Measurements from ENCODE around the gene CCNK. TPM values are rescaled to one million over a fixed set of nuclear protein-coding genes. Genes with fewer than 3 reads are reported as not detected.

Gene CCNK
- total RNA-seq, 2 experiments from 2014 or later = 86.6 to 90.4 TPM

- DNase-seq = peak; percentile 33
- Mint-ChIP-seq H3K27me3 (no peaks in the 10 kb centered on the region), H3K4me1 (ENCODE audit: low read depth) (peaks cover 61% of the 10 kb centered on the region), H3K27ac (peak overlapping the region; percentile 94), H3K4me3 (peak overlapping the region; percentile 97), H3K36me3 (no peaks in the 10 kb centered on the region), H3K9me3 (no peaks in the 10 kb centered on the region)
- CTCF ChIA-PET = interaction anchor here (3.2 kb wide), 1 partner anchor 89 kb away, joined by 10 read pairs; no protein-coding TSS in a partner anchor
- intact Hi-C loops (cut with micrococcal nuclease) = loop anchor here (1.0 to 5.0 kb wide), 6 partner anchors 45 to 1294 kb away; partner anchors contain the start of genes CCDC85C, CYP46A1 and YY1
- POLR2A ChIA-PET = interaction anchor here (0.9 to 1.6 kb wide), 4 partner anchors 9 to 489 kb away, joined by 3 to 5 read pairs (median 4); no protein-coding TSS in a partner anchor
Observed at GRCh38 chr14:99481745-99482099, 513 bp downstream of the CCNK start.

GRCh38 chr14:99484106-99484505 is 2.9 kb downstream of the CCNK start:
- ChIA-PET CTCF (no interaction called here), POLR2A (no interaction called here)
- no peak for DNase-seq
- intact Hi-C loops (cut with micrococcal nuclease) = loop anchor here (5.0 kb wide), 3 partner anchors 593 to 1297 kb away; partner anchors contain the start of gene YY1
- Mint-ChIP-seq H3K9me3 (no peaks in the 10 kb centered on the region), H3K36me3 (no peaks in the 10 kb centered on the region), H3K27me3 (no peaks in the 10 kb centered on the region), H3K27ac (no peak overlapping the region), H3K4me3 (no peak overlapping the region), H3K4me1 (ENCODE audit: low read depth) (peaks cover 57% of the 10 kb centered on the region)

GRCh38 chr14:99497341-99497740 is 16.1 kb downstream of the CCNK start:
- no peak overlapping the region for H3K4me3 Mint-ChIP-seq
- no peak for DNase-seq
- no peaks in the 10 kb centered on the region for H3K9me3 Mint-ChIP-seq
- H3K4me1 Mint-ChIP-seq (ENCODE audit: low read depth) = no peaks in the 10 kb centered on the region
- H3K27me3 Mint-ChIP-seq = no peaks in the 10 kb centered on the region
- POLR2A ChIA-PET = interaction anchor here (0.6 kb wide), 1 partner anchor 170 kb away, joined by 3 read pairs; no protein-coding TSS in a partner anchor
- CTCF ChIA-PET = interaction anchor here (1.1 to 1.6 kb wide), 2 partner anchors 105 to 108 kb away, joined by 3 read pairs; no protein-coding TSS in a partner anchor
- H3K27ac Mint-ChIP-seq = no peak overlapping the region
- peaks cover 39% of the 10 kb centered on the region for H3K36me3 Mint-ChIP-seq
- intact Hi-C loops (cut with micrococcal nuclease) = no loop called here

GRCh38 chr14:99497894-99498293 is 16.7 kb downstream of the CCNK start:
- POLR2A ChIA-PET = interaction anchor here (0.6 kb wide), 1 partner anchor 169 kb away, joined by 3 read pairs; no protein-coding TSS in a partner anchor
- CTCF ChIA-PET = interaction anchor here (1.6 kb wide), 1 partner anchor 105 kb away, joined by 3 read pairs; no protein-coding TSS in a partner anchor
- no peaks in the 10 kb centered on the region for H3K27me3 Mint-ChIP-seq
- no peak for DNase-seq
- no peak overlapping the region for H3K27ac Mint-ChIP-seq
- H3K36me3 Mint-ChIP-seq = peaks cover 41% of the 10 kb centered on the region
- H3K9me3 Mint-ChIP-seq = no peaks in the 10 kb centered on the region
- H3K4me1 Mint-ChIP-seq (ENCODE audit: low read depth) = no peaks in the 10 kb centered on the region
- no peak overlapping the region for H3K4me3 Mint-ChIP-seq
- intact Hi-C loops (cut with micrococcal nuclease) = no loop called here

DNA sequence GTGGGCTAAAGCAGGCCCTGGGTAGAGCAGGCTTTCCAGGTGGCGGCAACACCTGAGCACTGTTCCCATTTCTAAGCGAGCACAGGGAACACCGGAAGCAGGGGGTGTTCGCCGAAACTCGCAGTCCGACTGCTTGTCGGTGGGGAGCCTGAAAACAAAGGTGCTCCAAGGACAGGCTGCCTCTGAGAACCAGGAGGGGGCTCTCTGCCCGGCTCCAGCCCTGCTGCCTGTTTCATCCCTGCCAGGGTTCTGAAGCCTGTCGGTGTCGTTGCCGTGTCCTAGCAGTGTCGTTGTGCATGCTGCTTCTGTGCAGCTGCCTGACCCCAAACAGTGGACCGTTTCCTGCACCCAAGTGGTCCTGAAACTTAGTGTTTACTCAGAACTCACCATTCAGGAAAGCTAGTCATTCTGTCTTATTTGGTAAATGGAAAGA is 21.8 kb downstream of the CCNK start:
- Mint-ChIP-seq H3K9me3 (no peaks in the 10 kb centered on the region), H3K4me3 (no peak overlapping the region), H3K27ac (peak overlapping the region; percentile 35), H3K27me3 (no peaks in the 10 kb centered on the region), H3K36me3 (peaks cover 60% of the 10 kb centered on the region), H3K4me1 (ENCODE audit: low read depth) (peaks cover 8% of the 10 kb centered on the region)
- no peak for DNase-seq
- ChIA-PET CTCF (no interaction called here), POLR2A (no interaction called here)
- intact Hi-C loops (cut with micrococcal nuclease) = no loop called here

DNA sequence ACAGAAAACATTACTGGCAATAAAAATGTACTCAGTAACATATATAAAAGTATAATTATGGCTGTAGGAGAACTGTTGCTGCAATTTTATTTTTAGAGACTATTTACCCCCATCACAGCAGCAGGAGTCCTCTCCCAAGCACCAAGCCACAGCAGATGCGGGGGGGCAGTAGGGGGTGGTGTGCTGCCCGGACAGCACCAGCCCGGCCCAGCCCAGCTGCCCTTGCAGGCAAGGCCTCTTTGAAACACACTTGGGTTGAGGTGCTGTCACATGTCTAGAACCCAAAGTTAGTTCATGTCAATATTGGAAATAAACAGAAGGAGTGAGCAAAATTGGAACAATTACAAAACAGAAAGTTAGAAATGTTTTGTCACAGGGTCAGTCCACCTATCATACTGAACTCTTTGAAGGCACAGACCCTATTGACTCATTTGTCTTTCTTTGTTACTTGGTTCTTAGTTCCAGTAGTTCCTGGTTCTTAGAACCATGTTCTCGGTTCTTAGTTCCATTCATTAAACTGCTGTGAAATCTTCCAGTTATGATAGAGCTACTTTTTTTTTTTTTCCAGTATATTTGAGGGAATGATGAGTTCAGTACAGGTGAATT is 22.7 kb downstream of the CCNK start:
- no peak for DNase-seq
- Mint-ChIP-seq H3K27ac (peak overlapping the region; percentile 49), H3K4me1 (ENCODE audit: low read depth) (peaks cover 8% of the 10 kb centered on the region), H3K27me3 (no peaks in the 10 kb centered on the region), H3K4me3 (no peak overlapping the region), H3K9me3 (no peaks in the 10 kb centered on the region), H3K36me3 (peaks cover 59% of the 10 kb centered on the region)
- intact Hi-C loops (cut with micrococcal nuclease) = no loop called here
- CTCF ChIA-PET = no interaction called here
- POLR2A ChIA-PET = no interaction called here

- Mint-ChIP-seq H3K36me3 (peaks cover 65% of the 10 kb centered on the region), H3K27ac (no peak overlapping the region), H3K9me3 (no peaks in the 10 kb centered on the region), H3K4me3 (no peak overlapping the region), H3K27me3 (no peaks in the 10 kb centered on the region), H3K4me1 (ENCODE audit: low read depth) (peaks cover 8% of the 10 kb centered on the region)
- DNase-seq = no peak
- ChIA-PET CTCF (no interaction called here), POLR2A (no interaction called here)
- intact Hi-C loops (cut with micrococcal nuclease) = no loop called here
Observed at GRCh38 chr14:99505089-99505488, 23.9 kb downstream of the CCNK start.

DNA sequence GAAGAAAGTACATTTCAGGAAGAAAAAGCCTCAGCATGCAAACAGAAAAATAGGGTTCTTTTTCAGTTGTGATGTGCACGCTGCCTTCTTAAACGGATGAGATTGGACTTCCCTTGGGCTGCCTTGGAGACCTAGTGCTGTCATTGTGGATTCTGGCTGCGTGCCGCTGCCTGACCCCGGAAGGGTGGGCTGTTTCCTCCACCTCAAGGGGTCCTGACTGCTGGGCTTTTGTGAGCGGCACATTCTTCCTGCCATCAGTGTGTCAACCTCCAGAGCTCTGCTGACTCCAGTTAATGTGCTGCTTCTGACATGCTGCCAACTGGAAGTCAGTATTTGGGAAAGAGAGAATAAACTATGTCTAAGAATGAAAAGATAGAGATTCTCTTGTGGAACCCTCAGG is 25.1 kb downstream of the CCNK start:
- no peak for DNase-seq
- CTCF ChIA-PET = no interaction called here

DNA sequence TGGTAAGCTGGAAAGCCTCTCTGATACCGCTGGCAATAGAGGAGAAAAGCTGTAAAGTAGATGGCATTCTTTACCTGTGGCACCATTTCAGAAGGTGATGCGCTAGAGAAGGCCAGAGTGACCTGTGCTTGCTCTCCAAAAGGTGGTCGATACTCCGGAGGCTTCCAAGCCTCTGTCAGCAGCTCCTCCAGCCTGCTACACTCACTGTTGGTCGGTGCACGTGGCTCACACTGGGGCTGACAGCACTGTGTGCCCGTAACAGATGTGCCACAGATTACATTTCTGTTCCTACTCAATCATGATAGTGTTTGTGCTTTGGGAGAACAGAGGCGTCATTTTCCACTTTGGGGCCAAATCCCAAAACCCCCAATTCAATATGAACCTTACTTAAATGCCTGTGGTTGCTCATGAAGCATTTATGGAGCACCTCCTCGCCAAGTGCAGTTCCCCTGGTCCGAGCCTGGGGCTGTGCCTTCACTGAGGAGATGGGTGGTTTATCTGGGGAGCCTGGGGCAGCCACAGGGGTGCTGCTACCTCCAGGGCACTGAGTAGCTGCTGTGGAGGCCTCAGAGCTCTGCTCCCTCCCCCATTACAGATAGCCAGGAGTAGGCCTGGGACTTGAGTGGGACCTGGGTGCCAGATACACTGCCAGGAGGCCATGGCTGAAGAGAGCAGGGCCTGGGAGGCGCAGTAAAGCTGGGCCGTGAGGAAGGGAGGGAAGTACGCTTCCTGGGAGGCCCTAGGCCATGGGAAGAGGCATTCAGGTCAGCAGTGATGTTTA is 26.8 kb downstream of the CCNK start:
- no peaks in the 10 kb centered on the region for H3K27me3 Mint-ChIP-seq
- H3K36me3 Mint-ChIP-seq = peaks cover 48% of the 10 kb centered on the region
- peak overlapping the region; percentile 62 for H3K27ac Mint-ChIP-seq
- intact Hi-C loops (cut with micrococcal nuclease) = no loop called here
- no peak overlapping the region for H3K4me3 Mint-ChIP-seq
- ChIA-PET POLR2A (no interaction called here), CTCF (no interaction called here)
- no peak for DNase-seq
- no peaks in the 10 kb centered on the region for H3K9me3 Mint-ChIP-seq
- peaks cover 8% of the 10 kb centered on the region for H3K4me1 Mint-ChIP-seq (ENCODE audit: low read depth)

More for the DNA sequence above, 25.1 kb downstream of the CCNK start:
- peaks cover 8% of the 10 kb centered on the region for H3K4me1 Mint-ChIP-seq (ENCODE audit: low read depth)
- no peak overlapping the region for H3K4me3 Mint-ChIP-seq
- H3K27ac Mint-ChIP-seq = no peak overlapping the region
- intact Hi-C loops (cut with micrococcal nuclease) = no loop called here
- H3K9me3 Mint-ChIP-seq = no peaks in the 10 kb centered on the region
- POLR2A ChIA-PET = no interaction called here
- H3K27me3 Mint-ChIP-seq = no peaks in the 10 kb centered on the region
- H3K36me3 Mint-ChIP-seq = peaks cover 60% of the 10 kb centered on the region

DNA sequence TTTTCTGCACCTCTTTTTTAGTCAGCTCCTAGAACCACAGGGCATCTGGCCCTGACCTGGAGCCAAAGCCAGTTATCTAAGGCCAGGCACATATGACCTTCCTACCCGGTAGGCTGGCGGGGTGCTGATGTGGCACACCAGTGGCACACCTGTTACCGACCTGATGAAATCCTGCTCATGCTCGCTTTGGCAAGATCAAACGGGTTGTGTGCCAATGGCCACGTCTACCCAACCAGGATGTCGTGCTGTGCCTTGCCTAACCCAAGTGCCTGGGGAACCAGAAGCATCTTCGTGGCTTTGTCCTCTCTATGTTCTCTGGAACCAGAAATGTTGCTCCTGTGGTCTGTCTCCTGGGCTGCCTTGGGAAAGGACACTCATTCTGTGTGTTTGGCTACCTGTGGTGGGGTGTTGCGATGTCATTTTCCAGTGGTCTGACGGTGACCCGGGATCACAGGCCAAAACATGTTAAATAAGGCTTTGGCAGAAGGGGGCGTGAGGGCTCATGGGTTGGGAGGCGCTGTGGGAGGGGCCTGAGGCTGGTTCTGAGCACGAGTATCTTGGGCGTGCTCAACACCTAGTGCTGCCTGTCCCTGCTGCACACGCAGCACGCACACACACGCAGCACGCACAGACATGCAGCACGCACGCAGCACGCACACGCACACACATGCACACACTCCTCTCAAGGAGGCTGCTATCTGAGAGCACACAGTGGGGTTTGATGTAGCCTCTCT is 27.9 kb downstream of the CCNK start:
- Mint-ChIP-seq H3K4me1 (ENCODE audit: low read depth) (peaks cover 2% of the 10 kb centered on the region), H3K27ac (no peak overlapping the region), H3K9me3 (no peaks in the 10 kb centered on the region), H3K36me3 (peaks cover 42% of the 10 kb centered on the region), H3K4me3 (no peak overlapping the region), H3K27me3 (no peaks in the 10 kb centered on the region)
- DNase-seq = no peak
- ChIA-PET POLR2A (no interaction called here), CTCF (no interaction called here)
- intact Hi-C loops (cut with micrococcal nuclease) = no loop called here

DNA sequence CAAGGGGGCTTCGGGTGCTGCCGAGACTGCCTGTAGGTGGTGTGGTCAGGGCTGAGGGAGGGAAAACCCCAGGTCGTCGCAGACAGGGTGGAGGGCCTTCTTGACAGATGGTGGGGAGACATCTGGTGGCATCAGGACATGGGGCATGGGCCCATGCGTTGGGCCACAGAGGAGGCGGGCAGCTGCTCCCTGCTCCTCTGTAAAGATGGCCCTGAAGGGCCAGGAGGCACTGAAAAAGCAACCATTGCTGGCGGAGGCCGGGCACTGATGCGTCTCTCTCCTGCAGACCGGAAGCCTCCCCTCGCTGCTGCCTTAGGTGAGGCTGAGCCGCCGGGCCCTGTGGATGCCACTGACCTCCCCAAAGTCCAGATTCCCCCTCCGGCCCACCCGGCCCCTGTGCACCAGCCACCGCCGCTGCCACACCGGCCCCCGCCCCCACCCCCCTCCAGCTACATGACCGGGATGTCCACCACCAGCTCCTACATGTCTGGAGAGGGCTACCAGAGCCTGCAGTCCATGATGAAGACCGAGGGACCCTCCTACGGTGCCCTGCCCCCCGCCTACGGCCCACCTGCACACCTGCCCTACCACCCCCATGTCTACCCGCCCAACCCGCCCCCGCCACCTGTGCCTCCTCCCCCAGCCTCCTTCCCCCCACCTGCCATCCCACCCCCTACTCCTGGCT is 28.8 kb downstream of the CCNK start:
- POLR2A ChIA-PET = no interaction called here
- H3K9me3 Mint-ChIP-seq = no peaks in the 10 kb centered on the region
- H3K27me3 Mint-ChIP-seq = no peaks in the 10 kb centered on the region
- H3K4me3 Mint-ChIP-seq = no peak overlapping the region
- no peak for DNase-seq
- intact Hi-C loops (cut with micrococcal nuclease) = no loop called here
- H3K27ac Mint-ChIP-seq = no peak overlapping the region
- H3K36me3 Mint-ChIP-seq = peaks cover 37% of the 10 kb centered on the region
- CTCF ChIA-PET = no interaction called here
- H3K4me1 Mint-ChIP-seq (ENCODE audit: low read depth) = no peaks in the 10 kb centered on the region
